KMS-11 (cell line): ENCODE data around the gene ISYNA1.

Experiments used
- H2AFZ ChIP-seq: fragments of 200-600 bp; sonication (generic); 2 replicates; pipeline ENCODE4 v1.6.1; 2016; ENCODE audit warnings: antibody characterized with exemption, mixed run types, low read depth
- H3K27ac ChIP-seq: fragments of 200-600 bp; sonication (generic); 2 replicates; pipeline ENCODE4 v1.6.1; 2016; ENCODE audit warnings: mild to moderate bottlenecking, mixed run types
- H3K27me3 ChIP-seq: fragments of 200-600 bp; sonication (generic); 2 replicates; pipeline ENCODE4 v1.6.1; 2017; ENCODE audit warnings: mild to moderate bottlenecking, low read depth, mixed run types, moderate library complexity; ENCODE audit not compliant: insufficient read depth
- H3K36me3 ChIP-seq: fragments of 200-600 bp; sonication (generic); 2 replicates; pipeline ENCODE4 v1.6.1; 2017; ENCODE audit warnings: mild to moderate bottlenecking, mixed run types; ENCODE audit not compliant: insufficient read depth
- H3K4me1 ChIP-seq: fragments of 200-600 bp; sonication (generic); 2 replicates; pipeline ENCODE4 v1.6.1; 2016; ENCODE audit warnings: mild to moderate bottlenecking, low read depth, mixed run types; ENCODE audit not compliant: poor library complexity, severe bottlenecking
- H3K4me2 ChIP-seq: fragments of 200-600 bp; sonication (generic); 2 replicates; pipeline ENCODE4 v1.7.0; 2016; ENCODE audit warnings: mild to moderate bottlenecking, mixed run types
- H3K4me3 ChIP-seq: fragments of 200-600 bp; sonication (generic); IDR thresholded peaks from 2 replicates; pipeline ENCODE4 v1.6.1; 2017; ENCODE audit warnings: low read depth, low read length, mixed read lengths; ENCODE audit not compliant: insufficient read depth
- H3K79me2 ChIP-seq: fragments of 200-600 bp; sonication (generic); 2 replicates; pipeline ENCODE4 v1.6.1; 2016; ENCODE audit warnings: low read depth, mixed run types; ENCODE audit not compliant: insufficient read depth
- H3K9ac ChIP-seq: fragments of 200-600 bp; sonication (generic); 2 replicates; pipeline ENCODE4 v1.6.1; 2016; ENCODE audit warnings: mild to moderate bottlenecking, mixed run types
- H4K20me1 ChIP-seq: fragments of 200-600 bp; sonication (generic); 2 replicates; pipeline ENCODE4 v1.6.1; 2016; ENCODE audit warnings: mild to moderate bottlenecking, mixed run types; ENCODE audit not compliant: insufficient read depth
- CTCF ChIP-seq: fragments of 200-600 bp; sonication (generic); conservative IDR thresholded peaks from 2 replicates; pipeline ENCODE4 v1.6.1; 2017; ENCODE audit warnings: low read depth, mild to moderate bottlenecking, antibody characterized with exemption, low read length, moderate library complexity, mixed read lengths

ISYNA1 gene

GRCh38 chr19:18449552-18449951 lies 11.6 kb upstream of the ISYNA1 start:
- no peak overlapping the region for H3K9ac ChIP-seq
- no peak for TF ChIP-seq CTCF
- no peak overlapping the region for H2AFZ ChIP-seq
- H4K20me1 ChIP-seq = no peaks in the 10 kb centered on the region
- no peak overlapping the region for H3K4me3 ChIP-seq
- H3K27me3 ChIP-seq = no peaks in the 10 kb centered on the region
- H3K36me3 ChIP-seq = peaks cover 3% of the 10 kb centered on the region; the same call in 1 of the 2 replicates
- no peak overlapping the region for H3K4me2 ChIP-seq
- H3K27ac ChIP-seq = no peak overlapping the region
- no peaks in the 10 kb centered on the region for H3K79me2 ChIP-seq
- peaks cover 12% of the 10 kb centered on the region for H3K4me1 ChIP-seq

DNA sequence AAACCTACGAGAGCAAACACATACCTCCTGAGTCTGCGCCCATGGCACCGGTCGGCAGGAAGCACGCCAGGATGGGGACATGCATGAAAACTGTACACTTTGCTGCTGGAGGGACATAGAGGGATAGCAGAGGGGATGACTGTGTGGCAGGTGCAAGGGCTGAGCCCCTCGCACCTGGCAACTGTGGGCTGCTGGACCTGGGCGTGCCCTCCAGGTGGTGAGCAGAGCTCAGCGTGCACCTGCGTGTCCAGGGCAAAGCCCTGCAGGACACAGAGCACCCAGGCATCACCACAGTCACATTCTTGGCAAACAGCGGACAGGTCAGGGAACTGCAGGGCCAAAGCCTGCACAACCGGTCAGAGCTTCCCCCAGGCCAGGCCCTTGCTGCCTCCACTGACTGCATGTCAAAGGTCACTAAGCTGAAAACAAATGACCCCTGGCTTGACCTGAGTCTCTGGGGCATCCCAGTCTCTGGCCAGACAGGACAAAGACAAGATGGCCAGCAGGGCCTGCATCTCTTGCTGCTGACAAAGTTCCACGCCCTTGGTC lies 9.0 kb upstream of the ISYNA1 start:
- Histone ChIP-seq H3K27ac (no peak overlapping the region), H2AFZ (no peak overlapping the region), H3K9ac (no peak overlapping the region), H3K27me3 (no peaks in the 10 kb centered on the region), H3K4me2 (no peak overlapping the region), H3K4me1 (peaks cover 12% of the 10 kb centered on the region), H3K36me3 (peaks cover 3% of the 10 kb centered on the region; the same call in 1 of the 2 replicates), H4K20me1 (no peaks in the 10 kb centered on the region), H3K79me2 (no peaks in the 10 kb centered on the region), H3K4me3 (no peak overlapping the region)
- no peak for TF ChIP-seq CTCF

- no peak overlapping the region for H3K9ac ChIP-seq
- no peaks in the 10 kb centered on the region for H4K20me1 ChIP-seq
- H2AFZ ChIP-seq = no peak overlapping the region
- H3K4me1 ChIP-seq = peaks cover 8% of the 10 kb centered on the region
- no peaks in the 10 kb centered on the region for H3K27me3 ChIP-seq
- H3K79me2 ChIP-seq = no peaks in the 10 kb centered on the region
- H3K4me2 ChIP-seq = no peak overlapping the region
- no peak for TF ChIP-seq CTCF
- no peak overlapping the region for H3K4me3 ChIP-seq
- peaks cover 3% of the 10 kb centered on the region; the same call in 1 of the 2 replicates for H3K36me3 ChIP-seq
- H3K27ac ChIP-seq = no peak overlapping the region
Measured at GRCh38 chr19:18446145-18446810, 8.3 kb upstream of the ISYNA1 start.

DNA sequence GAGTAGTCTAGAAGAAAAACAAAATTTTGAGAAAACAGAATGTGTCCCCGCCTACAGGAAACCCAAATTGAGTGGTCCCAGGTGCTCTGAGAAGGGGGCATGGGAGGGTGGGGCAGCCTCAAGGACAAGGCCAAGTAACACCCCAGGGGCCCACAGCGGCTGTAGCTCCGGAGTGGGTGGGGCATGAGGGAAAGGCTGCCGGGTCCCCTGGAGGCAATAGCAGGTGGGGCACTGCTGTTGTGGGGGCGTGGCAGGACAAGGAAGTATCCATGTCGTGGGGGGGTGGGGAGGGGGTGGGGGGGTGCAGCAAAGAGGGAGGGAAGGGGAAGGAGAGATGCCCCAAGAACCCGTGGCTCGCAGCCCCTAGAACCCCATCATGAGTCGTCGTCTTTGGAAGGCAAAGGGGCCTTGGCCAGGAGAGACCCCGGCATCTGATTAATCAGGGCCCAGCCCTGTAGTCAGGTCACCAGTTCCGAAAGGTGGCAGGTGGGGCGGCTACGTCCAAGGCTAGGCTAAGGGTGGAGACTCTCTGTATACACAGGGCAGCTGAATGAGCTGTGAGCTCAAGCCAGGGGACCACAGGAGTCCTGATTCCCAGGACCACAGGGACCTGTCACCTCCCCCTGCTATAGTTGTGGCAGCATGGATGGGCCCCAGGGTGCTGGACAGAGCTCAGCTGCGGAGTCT lies 7.5 kb upstream of the ISYNA1 start:
- Histone ChIP-seq H4K20me1 (no peaks in the 10 kb centered on the region), H2AFZ (no peak overlapping the region), H3K4me2 (no peak overlapping the region), H3K27ac (no peak overlapping the region), H3K27me3 (no peaks in the 10 kb centered on the region), H3K79me2 (no peaks in the 10 kb centered on the region), H3K4me1 (no peaks in the 10 kb centered on the region), H3K36me3 (peaks cover 3% of the 10 kb centered on the region; the same call in 1 of the 2 replicates), H3K4me3 (no peak overlapping the region), H3K9ac (no peak overlapping the region)
- no peak for TF ChIP-seq CTCF
